KMS-11 (cell line): ENCODE results near the gene KLKB1.
"Not testable (repeated sequence)": the region's sequence is repeated elsewhere in the genome, so short reads cannot be mapped to it uniquely, and the experiment has no call there.

Experiments used
- H2AFZ ChIP-seq: fragments of 200-600 bp; sonication (generic); 2 replicates; pipeline ENCODE4 v1.6.1; 2016; ENCODE audit warnings: antibody characterized with exemption, mixed run types, low read depth
- H3K27ac ChIP-seq: fragments of 200-600 bp; sonication (generic); 2 replicates; pipeline ENCODE4 v1.6.1; 2016; ENCODE audit warnings: mild to moderate bottlenecking, mixed run types
- H3K27me3 ChIP-seq: fragments of 200-600 bp; sonication (generic); 2 replicates; pipeline ENCODE4 v1.6.1; 2017; ENCODE audit warnings: mild to moderate bottlenecking, low read depth, mixed run types, moderate library complexity; ENCODE audit not compliant: insufficient read depth
- H3K36me3 ChIP-seq: fragments of 200-600 bp; sonication (generic); 2 replicates; pipeline ENCODE4 v1.6.1; 2017; ENCODE audit warnings: mild to moderate bottlenecking, mixed run types; ENCODE audit not compliant: insufficient read depth
- H3K4me1 ChIP-seq: fragments of 200-600 bp; sonication (generic); 2 replicates; pipeline ENCODE4 v1.6.1; 2016; ENCODE audit warnings: mild to moderate bottlenecking, low read depth, mixed run types; ENCODE audit not compliant: poor library complexity, severe bottlenecking
- H3K4me2 ChIP-seq: fragments of 200-600 bp; sonication (generic); 2 replicates; pipeline ENCODE4 v1.7.0; 2016; ENCODE audit warnings: mild to moderate bottlenecking, mixed run types
- H3K4me3 ChIP-seq: fragments of 200-600 bp; sonication (generic); IDR thresholded peaks from 2 replicates; pipeline ENCODE4 v1.6.1; 2017; ENCODE audit warnings: low read depth, low read length, mixed read lengths; ENCODE audit not compliant: insufficient read depth
- H3K79me2 ChIP-seq: fragments of 200-600 bp; sonication (generic); 2 replicates; pipeline ENCODE4 v1.6.1; 2016; ENCODE audit warnings: low read depth, mixed run types; ENCODE audit not compliant: insufficient read depth
- H3K9ac ChIP-seq: fragments of 200-600 bp; sonication (generic); 2 replicates; pipeline ENCODE4 v1.6.1; 2016; ENCODE audit warnings: mild to moderate bottlenecking, mixed run types
- H4K20me1 ChIP-seq: fragments of 200-600 bp; sonication (generic); 2 replicates; pipeline ENCODE4 v1.6.1; 2016; ENCODE audit warnings: mild to moderate bottlenecking, mixed run types; ENCODE audit not compliant: insufficient read depth
- TF ChIP-seq, protein P1 (sequence below): fragments of 200-600 bp; sonication (generic); conservative IDR thresholded peaks from 2 replicates; pipeline ENCODE4 v1.6.1; 2017; ENCODE audit warnings: low read depth, mild to moderate bottlenecking, antibody characterized with exemption, low read length, moderate library complexity, mixed read lengths

Gene KLKB1

DNA sequence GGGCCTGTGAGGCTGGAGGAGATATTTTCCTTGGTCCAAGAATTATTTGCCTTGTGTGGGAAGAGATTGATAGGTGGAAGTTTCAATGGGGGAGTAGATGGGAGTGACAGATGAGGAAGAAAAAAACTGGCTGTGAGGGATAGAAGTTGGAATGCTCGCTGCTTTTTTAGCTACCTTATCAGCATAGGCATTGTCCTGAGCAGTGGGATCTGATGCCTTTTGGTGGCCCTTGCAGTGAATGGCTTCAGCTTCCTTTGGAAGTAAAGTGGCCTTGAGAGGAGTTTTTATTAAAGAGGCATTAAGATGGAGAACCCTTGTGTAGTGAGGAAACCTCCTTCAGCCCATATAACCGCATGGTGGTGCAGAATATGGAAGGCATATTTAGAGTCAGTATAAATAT, 16.0 kb downstream of the KLKB1 start:
- H3K4me1 ChIP-seq, result no peaks in the 10 kb centered on the region
- no peaks in the 10 kb centered on the region for H3K36me3 ChIP-seq
- H4K20me1 ChIP-seq, result no peaks in the 10 kb centered on the region
- H3K4me3 ChIP-seq, result no peak overlapping the region
- H3K9ac ChIP-seq, result no peak overlapping the region
- no peak overlapping the region for H3K27ac ChIP-seq
- TF ChIP-seq, protein P1, sequence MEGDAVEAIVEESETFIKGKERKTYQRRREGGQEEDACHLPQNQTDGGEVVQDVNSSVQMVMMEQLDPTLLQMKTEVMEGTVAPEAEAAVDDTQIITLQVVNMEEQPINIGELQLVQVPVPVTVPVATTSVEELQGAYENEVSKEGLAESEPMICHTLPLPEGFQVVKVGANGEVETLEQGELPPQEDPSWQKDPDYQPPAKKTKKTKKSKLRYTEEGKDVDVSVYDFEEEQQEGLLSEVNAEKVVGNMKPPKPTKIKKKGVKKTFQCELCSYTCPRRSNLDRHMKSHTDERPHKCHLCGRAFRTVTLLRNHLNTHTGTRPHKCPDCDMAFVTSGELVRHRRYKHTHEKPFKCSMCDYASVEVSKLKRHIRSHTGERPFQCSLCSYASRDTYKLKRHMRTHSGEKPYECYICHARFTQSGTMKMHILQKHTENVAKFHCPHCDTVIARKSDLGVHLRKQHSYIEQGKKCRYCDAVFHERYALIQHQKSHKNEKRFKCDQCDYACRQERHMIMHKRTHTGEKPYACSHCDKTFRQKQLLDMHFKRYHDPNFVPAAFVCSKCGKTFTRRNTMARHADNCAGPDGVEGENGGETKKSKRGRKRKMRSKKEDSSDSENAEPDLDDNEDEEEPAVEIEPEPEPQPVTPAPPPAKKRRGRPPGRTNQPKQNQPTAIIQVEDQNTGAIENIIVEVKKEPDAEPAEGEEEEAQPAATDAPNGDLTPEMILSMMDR, result no peak
- H2AFZ ChIP-seq, result no peak overlapping the region
- H3K79me2 ChIP-seq, result no peaks in the 10 kb centered on the region
- H3K27me3 ChIP-seq, result no peaks in the 10 kb centered on the region
- H3K4me2 ChIP-seq, result no peak overlapping the region

GRCh38 chr4:186244835-186245234, 17.5 kb downstream of the KLKB1 start:
- Histone ChIP-seq H3K4me2 (no peak overlapping the region), H3K9ac (no peak overlapping the region), H2AFZ (no peak overlapping the region), H3K4me1 (no peaks in the 10 kb centered on the region), H3K4me3 (no peak overlapping the region), H3K27me3 (no peaks in the 10 kb centered on the region), H3K79me2 (no peaks in the 10 kb centered on the region), H4K20me1 (no peaks in the 10 kb centered on the region), H3K36me3 (no peaks in the 10 kb centered on the region), H3K27ac (no peak overlapping the region)
- TF ChIP-seq, protein P1, result no peak

DNA sequence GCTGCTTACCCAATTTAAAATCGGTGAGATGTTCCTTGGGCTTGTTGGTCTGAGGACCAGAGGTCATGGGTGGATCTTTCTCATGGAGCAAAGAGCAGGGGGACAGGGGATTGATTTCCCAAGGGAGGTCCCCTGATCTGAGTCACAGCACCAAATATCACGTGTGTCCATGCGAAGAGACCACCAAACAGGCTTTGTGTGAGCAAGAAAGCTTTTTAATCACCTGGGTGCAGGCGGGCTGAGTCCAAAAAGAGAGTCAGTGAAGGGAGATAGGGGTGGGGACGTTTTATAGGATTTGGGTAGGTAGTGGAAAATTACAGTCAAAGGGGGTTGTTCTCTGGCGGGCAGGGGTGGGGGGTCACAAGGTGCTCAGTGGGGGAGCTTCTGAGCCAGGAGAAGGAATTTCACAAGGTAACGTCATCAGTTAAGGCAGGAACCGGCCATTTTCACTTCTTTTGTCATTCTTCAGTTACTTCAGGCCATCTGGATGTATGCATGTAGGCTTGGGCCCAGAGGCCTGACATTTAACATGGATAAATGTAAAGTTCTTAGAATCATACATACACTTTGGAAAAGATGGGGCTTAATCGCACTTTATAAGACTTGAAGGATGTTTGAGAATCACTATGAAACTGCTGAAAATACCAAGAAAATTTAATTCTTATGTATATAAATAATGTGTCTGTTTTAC, 19.9 kb downstream of the KLKB1 start:
- H3K36me3 ChIP-seq, H3K4me1 ChIP-seq, H3K79me2 ChIP-seq, H3K4me3 ChIP-seq, H4K20me1 ChIP-seq, H3K27me3 ChIP-seq, H3K9ac ChIP-seq, H2AFZ ChIP-seq, H3K4me2 ChIP-seq, H3K27ac ChIP-seq: not testable (repeated sequence)

- Histone ChIP-seq H3K27me3 (no peaks in the 10 kb centered on the region), H3K4me2 (no peak overlapping the region), H3K9ac (no peak overlapping the region), H3K4me3 (no peak overlapping the region), H2AFZ (no peak overlapping the region), H3K4me1 (peaks cover 7% of the 10 kb centered on the region), H3K27ac (no peak overlapping the region), H4K20me1 (no peaks in the 10 kb centered on the region), H3K36me3 (no peaks in the 10 kb centered on the region), H3K79me2 (no peaks in the 10 kb centered on the region)
- TF ChIP-seq, protein P1, result no peak
Measured at GRCh38 chr4:186248643-186249042, 21.3 kb downstream of the KLKB1 start.
